ENCODE measurements around the gene NEAT1. TPM values are rescaled to one million over a fixed set of nuclear protein-coding genes. Genes with fewer than 3 reads are reported as not detected.

Gene NEAT1
- total and polyA plus RNA-seq, 2 experiments from 2014 or later: 5.3 to 7.2 TPM

DNA sequence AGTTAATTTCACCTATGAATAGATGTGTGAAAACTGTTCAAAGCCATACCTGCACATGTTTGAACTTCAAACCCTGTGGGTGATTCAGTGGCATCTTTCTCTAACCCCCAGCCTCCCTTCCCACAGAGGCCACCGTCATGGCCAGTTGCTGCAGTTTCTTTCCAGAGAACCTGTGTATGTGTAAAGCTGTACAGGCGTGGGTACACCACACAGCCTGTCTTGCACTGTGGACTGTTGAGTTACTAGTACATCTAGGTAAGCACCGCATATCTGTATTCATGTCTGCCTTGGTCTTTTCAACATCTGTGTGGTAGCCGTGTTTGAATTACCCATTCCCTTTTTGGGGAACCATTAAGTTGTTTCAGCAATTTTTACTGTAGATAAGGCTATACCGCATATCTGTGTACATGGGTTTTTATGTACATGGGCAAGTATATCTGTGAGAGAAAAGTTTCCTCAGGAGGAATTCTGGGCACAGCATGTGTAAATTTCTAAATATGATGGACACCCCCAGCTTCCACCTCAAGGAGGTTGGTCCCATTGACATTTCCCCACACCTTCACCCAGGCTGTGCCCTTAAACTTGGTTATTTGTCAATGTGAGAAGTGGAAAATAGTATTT is 13.9 kb downstream of the NEAT1 start (continued):
- TF ChIP-seq, protein P1, sequence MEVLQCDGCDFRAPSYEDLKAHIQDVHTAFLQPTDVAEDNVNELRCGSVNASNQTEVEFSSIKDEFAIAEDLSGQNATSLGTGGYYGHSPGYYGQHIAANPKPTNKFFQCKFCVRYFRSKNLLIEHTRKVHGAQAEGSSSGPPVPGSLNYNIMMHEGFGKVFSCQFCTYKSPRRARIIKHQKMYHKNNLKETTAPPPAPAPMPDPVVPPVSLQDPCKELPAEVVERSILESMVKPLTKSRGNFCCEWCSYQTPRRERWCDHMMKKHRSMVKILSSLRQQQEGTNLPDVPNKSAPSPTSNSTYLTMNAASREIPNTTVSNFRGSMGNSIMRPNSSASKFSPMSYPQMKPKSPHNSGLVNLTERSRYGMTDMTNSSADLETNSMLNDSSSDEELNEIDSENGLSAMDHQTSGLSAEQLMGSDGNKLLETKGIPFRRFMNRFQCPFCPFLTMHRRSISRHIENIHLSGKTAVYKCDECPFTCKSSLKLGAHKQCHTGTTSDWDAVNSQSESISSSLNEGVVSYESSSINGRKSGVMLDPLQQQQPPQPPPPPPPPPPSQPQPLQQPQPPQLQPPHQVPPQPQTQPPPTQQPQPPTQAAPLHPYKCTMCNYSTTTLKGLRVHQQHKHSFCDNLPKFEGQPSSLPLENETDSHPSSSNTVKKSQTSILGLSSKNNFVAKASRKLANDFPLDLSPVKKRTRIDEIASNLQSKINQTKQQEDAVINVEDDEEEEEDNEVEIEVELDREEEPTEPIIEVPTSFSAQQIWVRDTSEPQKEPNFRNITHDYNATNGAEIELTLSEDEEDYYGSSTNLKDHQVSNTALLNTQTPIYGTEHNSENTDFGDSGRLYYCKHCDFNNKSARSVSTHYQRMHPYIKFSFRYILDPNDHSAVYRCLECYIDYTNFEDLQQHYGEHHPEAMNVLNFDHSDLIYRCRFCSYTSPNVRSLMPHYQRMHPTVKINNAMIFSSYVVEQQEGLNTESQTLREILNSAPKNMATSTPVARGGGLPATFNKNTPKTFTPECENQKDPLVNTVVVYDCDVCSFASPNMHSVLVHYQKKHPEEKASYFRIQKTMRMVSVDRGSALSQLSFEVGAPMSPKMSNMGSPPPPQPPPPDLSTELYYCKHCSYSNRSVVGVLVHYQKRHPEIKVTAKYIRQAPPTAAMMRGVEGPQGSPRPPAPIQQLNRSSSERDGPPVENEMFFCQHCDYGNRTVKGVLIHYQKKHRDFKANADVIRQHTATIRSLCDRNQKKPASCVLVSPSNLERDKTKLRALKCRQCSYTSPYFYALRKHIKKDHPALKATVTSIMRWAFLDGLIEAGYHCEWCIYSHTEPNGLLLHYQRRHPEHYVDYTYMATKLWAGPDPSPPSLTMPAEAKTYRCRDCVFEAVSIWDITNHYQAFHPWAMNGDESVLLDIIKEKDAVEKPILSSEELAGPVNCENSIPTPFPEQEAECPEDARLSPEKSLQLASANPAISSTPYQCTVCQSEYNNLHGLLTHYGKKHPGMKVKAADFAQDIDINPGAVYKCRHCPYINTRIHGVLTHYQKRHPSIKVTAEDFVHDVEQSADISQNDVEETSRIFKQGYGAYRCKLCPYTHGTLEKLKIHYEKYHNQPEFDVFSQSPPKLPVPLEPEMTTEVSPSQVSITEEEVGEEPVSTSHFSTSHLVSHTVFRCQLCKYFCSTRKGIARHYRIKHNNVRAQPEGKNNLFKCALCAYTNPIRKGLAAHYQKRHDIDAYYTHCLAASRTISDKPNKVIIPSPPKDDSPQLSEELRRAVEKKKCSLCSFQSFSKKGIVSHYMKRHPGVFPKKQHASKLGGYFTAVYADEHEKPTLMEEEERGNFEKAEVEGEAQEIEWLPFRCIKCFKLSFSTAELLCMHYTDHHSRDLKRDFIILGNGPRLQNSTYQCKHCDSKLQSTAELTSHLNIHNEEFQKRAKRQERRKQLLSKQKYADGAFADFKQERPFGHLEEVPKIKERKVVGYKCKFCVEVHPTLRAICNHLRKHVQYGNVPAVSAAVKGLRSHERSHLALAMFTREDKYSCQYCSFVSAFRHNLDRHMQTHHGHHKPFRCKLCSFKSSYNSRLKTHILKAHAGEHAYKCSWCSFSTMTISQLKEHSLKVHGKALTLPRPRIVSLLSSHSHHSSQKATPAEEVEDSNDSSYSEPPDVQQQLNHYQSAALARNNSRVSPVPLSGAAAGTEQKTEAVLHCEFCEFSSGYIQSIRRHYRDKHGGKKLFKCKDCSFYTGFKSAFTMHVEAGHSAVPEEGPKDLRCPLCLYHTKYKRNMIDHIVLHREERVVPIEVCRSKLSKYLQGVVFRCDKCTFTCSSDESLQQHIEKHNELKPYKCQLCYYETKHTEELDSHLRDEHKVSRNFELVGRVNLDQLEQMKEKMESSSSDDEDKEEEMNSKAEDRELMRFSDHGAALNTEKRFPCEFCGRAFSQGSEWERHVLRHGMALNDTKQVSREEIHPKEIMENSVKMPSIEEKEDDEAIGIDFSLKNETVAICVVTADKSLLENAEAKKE (CRISPR knock-in tag; IDR thresholded peaks at IDR 0.05): no peak
- TF ChIP-seq ZNF114 (CRISPR knock-in tag; IDR thresholded peaks at IDR 0.05) (no peak), EZH2 (IDR thresholded peaks at IDR 0.05; ENCODE audit: low read depth, unreplicated experiment) (no peak)

DNA sequence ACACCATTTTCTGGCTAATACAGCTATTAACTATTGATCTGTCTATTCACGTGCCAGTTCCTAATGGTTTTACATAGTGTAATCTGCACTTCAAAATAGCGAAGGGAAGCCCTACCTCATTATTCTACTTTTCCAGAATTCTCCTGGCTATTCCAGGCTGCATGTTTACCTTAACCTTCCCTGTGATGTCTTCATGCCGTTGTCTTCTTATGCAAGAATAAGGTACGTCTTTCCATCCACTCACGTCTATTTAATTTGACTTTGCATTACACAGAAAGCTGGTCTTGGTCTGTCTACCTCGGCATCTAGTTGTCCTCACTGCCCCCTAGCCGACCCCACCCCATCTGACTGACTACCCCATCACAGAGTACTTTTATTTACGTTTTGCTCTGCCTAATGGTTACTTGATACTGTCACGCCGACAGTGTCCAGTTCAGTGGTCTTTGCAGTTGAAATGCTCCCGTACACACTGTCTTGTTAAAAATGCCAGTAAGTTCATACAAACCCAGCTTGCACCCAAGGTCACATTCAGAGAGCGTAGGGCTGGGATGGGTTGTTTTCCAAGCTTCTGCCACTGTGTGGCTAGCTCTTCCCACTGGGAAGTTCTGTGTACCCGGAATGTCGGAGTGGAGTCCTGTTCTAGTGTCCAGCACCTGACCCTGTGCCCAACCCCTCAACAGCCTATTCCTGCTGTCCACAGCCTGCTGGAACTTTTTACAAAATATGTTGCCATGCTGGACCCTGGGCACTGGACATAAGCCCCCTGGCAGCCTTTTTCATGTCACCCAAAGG is 15.0 kb downstream of the NEAT1 start:
- ATAC-seq (no peak), DNase-seq (ENCODE audit: low spot score) (no peak)
- Histone ChIP-seq H3K4me2 (no peak overlapping the region), H3K4me1 (ENCODE audit: insufficient read depth) (no peaks in the 10 kb centered on the region), H3K36me3 (ENCODE audit: insufficient read depth) (no peaks in the 10 kb centered on the region), H2AFZ (no peak overlapping the region), H3K9me2 (ENCODE audit: insufficient read depth) (no peaks in the 10 kb centered on the region), H3F3A (replicated peaks; ENCODE audit: low read depth) (0 out of 2 replicates have a peak, but pooled peaks cover 3% of the 10 kb centered on the region), H3K27me3 (ENCODE audit: insufficient read depth) (no peaks in the 10 kb centered on the region), H3K27ac (ENCODE audit: low read depth) (no peak overlapping the region), H3K4me3 (no peak overlapping the region), H4K20me1 (replicated peaks; ENCODE audit: insufficient read depth) (no peaks in the 10 kb centered on the region; the same call in 1 of the 2 replicates), H3K79me2 (replicated peaks; ENCODE audit: insufficient read depth) (no peaks in the 10 kb centered on the region)
- no peak overlapping the region for H3K27ac Mint-ChIP-seq
- no peak overlapping the region for H3K4me3 Mint-ChIP-seq
- H3K9me3 Mint-ChIP-seq: no peaks in the 10 kb centered on the region
- no peaks in the 10 kb centered on the region for H3K36me3 Mint-ChIP-seq (ENCODE audit: low read depth)
- H3K4me1 Mint-ChIP-seq: peaks cover 2% of the 10 kb centered on the region; the same call in 2 of the 3 replicates
- H3K27me3 Mint-ChIP-seq (ENCODE audit: insufficient read depth, low read depth, poor library complexity): peaks cover 7% of the 10 kb centered on the region
- TF ChIP-seq, protein P2, sequence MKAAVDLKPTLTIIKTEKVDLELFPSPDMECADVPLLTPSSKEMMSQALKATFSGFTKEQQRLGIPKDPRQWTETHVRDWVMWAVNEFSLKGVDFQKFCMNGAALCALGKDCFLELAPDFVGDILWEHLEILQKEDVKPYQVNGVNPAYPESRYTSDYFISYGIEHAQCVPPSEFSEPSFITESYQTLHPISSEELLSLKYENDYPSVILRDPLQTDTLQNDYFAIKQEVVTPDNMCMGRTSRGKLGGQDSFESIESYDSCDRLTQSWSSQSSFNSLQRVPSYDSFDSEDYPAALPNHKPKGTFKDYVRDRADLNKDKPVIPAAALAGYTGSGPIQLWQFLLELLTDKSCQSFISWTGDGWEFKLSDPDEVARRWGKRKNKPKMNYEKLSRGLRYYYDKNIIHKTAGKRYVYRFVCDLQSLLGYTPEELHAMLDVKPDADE (IDR thresholded peaks at IDR 0.05): no peak
- TF ChIP-seq POLR2AphosphoS5 (IDR thresholded peaks at IDR 0.05; ENCODE audit: low read depth): no peak
- TF ChIP-seq EZH2 (IDR thresholded peaks at IDR 0.05; ENCODE audit: low read depth, unreplicated experiment): no peak
- no peak for TF ChIP-seq JUNB (IDR thresholded peaks at IDR 0.05; ENCODE audit: unreplicated experiment)
- TF ChIP-seq CREB1 (CRISPR knock-in tag; IDR thresholded peaks at IDR 0.05; ENCODE audit: low read depth): no peak

Data from GM23338 (cell line).